HFFc6 (cell line): Measurements from ENCODE around the gene MTA3. TPM values are rescaled to one million over a fixed set of nuclear protein-coding genes. Genes with fewer than 3 reads are reported as not detected.

ENCODE experiments used
- DNase-seq: peaks from one replicate; pipeline ENCODE4 v3.0.0-alpha.2; 2018
- H3K27ac Mint-ChIP-seq: 2 replicates; pipeline ENCODE4 v1.8.0; 2020; ENCODE audit warnings: mild to moderate bottlenecking, mixed read lengths
- H3K27me3 Mint-ChIP-seq: 2 replicates; pipeline ENCODE4 v1.8.0; 2021; ENCODE audit warnings: mild to moderate bottlenecking, moderate library complexity, mixed read lengths; ENCODE audit not compliant: insufficient read depth
- H3K36me3 Mint-ChIP-seq: 2 replicates; pipeline ENCODE4 v1.8.0; 2021; ENCODE audit warnings: low read depth, mixed read lengths
- H3K4me1 Mint-ChIP-seq: 2 replicates; pipeline ENCODE4 v1.8.0; 2020; ENCODE audit warnings: low read depth, mixed read lengths
- H3K4me3 Mint-ChIP-seq: 2 replicates; pipeline ENCODE4 v1.8.0; 2020; ENCODE audit warnings: mild to moderate bottlenecking, moderate library complexity, mixed read lengths
- H3K9me3 Mint-ChIP-seq: 2 replicates; pipeline ENCODE4 v1.8.0; 2020; ENCODE audit warnings: mild to moderate bottlenecking, mixed read lengths
- CTCF ChIP-seq: fragments of 200-600 bp; sonication (generic); IDR thresholded peaks from 2 replicates; pipeline ENCODE4 v1.5.0; 2021; ENCODE audit warnings: antibody characterized with exemption, mild to moderate bottlenecking
- total RNA-seq, 6 experiments: library from RNA; stranded (reverse); fragmentation: NEBNext Ultra II Directional; extraction: Animal tissue kit (Norgen Biotek cat#: 25700); gene quantifications; 2 replicates in 1 of 6; 3 replicates in 5 of 6; pipeline ENCODE4 v1.2.3, GENCODE V29; 2021

The MTA3 gene
- total RNA-seq, 6 experiments from 2014 or later, result 26.2 to 33.4 (median 30.7) TPM

GRCh38 chr2:42741140-42741539 is 172.7 kb downstream of the MTA3 start:
- no peak for DNase-seq
- Mint-ChIP-seq H3K27ac (no peak overlapping the region), H3K27me3 (no peaks in the 10 kb centered on the region; the same call in 1 of the 2 replicates), H3K4me3 (no peak overlapping the region), H3K36me3 (no peaks in the 10 kb centered on the region), H3K4me1 (peaks cover 28% of the 10 kb centered on the region), H3K9me3 (no peaks in the 10 kb centered on the region)
- no peak for TF ChIP-seq CTCF

GRCh38 chr2:42742740-42743658 is 174.6 kb downstream of the MTA3 start:
- Mint-ChIP-seq H3K36me3 (no peaks in the 10 kb centered on the region), H3K9me3 (no peaks in the 10 kb centered on the region)
- no peak for DNase-seq

GRCh38 chr2:42743659-42743990 is 175.2 kb downstream of the MTA3 start:
- Mint-ChIP-seq H3K9me3 (no peaks in the 10 kb centered on the region), H3K4me3 (no peak overlapping the region), H3K27ac (peak overlapping the region; percentile 6; the same call in 1 of the 2 replicates), H3K4me1 (peaks cover 34% of the 10 kb centered on the region), H3K36me3 (no peaks in the 10 kb centered on the region), H3K27me3 (no peaks in the 10 kb centered on the region; the same call in 1 of the 2 replicates)
- no peak for DNase-seq
- TF ChIP-seq CTCF, result no peak

More at GRCh38 chr2:42742740-42743658, 174.6 kb downstream of the MTA3 start:
- no peak overlapping the region for H3K4me3 Mint-ChIP-seq
- TF ChIP-seq CTCF, result 0 out of 2 replicates have a peak, but pooled peaks have one; percentile 13
- H3K4me1 Mint-ChIP-seq, result peaks cover 34% of the 10 kb centered on the region
- peak overlapping the region; percentile 6; the same call in 1 of the 2 replicates for H3K27ac Mint-ChIP-seq
- no peaks in the 10 kb centered on the region; the same call in 1 of the 2 replicates for H3K27me3 Mint-ChIP-seq

GRCh38 chr2:42744545-42745082 is 176.2 kb downstream of the MTA3 start:
- H3K36me3 Mint-ChIP-seq, result no peaks in the 10 kb centered on the region
- no peaks in the 10 kb centered on the region; the same call in 1 of the 2 replicates for H3K27me3 Mint-ChIP-seq
- H3K9me3 Mint-ChIP-seq, result no peaks in the 10 kb centered on the region
- no peak for DNase-seq
- H3K4me1 Mint-ChIP-seq, result peaks cover 34% of the 10 kb centered on the region
- no peak overlapping the region for H3K4me3 Mint-ChIP-seq
- H3K27ac Mint-ChIP-seq, result no peak overlapping the region
- TF ChIP-seq CTCF, result no peak

- H3K4me3 Mint-ChIP-seq, result no peak overlapping the region
- no peak overlapping the region for H3K27ac Mint-ChIP-seq
- peaks cover 34% of the 10 kb centered on the region for H3K4me1 Mint-ChIP-seq
- no peaks in the 10 kb centered on the region; the same call in 1 of the 2 replicates for H3K36me3 Mint-ChIP-seq
- no peaks in the 10 kb centered on the region for H3K9me3 Mint-ChIP-seq
- no peak for TF ChIP-seq CTCF
- no peak for DNase-seq
- H3K27me3 Mint-ChIP-seq, result no peaks in the 10 kb centered on the region; the same call in none of the 2 replicates
Observed at GRCh38 chr2:42747422-42747821, 179.0 kb downstream of the MTA3 start.
